HG03575 (cell line): ENCODE data around the gene KIAA1586.
A peak's percentile ranks its signal among the peaks of the same experiment; 100 is the strongest.
"Not testable (repeated sequence)": the region's sequence is repeated elsewhere in the genome, so short reads cannot be mapped to it uniquely, and the experiment has no call there.

ENCODE experiments used
- ATAC-seq: cut with Tn5 transposase; IDR thresholded peaks from one replicate; pipeline ENCODE4 v1.9.1; 2021; ENCODE audit not compliant: unreplicated experiment, insufficient number of reproducible peaks, low FRiP score; ENCODE audit errors: extremely low read depth

The KIAA1586 gene

DNA sequence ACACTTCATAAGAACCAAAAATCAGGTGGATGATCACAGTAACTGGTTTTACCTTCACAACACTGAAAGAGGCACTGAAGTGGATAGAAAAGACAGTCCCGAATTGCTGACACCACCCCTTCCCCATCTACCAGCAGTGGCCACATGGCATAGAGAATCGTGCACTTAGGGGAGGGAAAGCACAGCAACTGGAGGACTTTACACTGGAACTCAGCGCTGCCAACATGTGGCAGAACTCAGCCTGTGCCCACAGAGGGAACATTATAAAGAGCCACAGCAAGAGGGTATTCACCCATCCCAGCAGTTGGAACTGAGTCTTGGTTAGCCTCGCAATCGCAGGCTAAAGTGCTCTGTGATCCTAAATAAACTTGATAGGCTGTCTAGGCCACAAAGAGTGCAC is 6.5 kb upstream of the KIAA1586 start:
- ATAC-seq, result no peak

DNA sequence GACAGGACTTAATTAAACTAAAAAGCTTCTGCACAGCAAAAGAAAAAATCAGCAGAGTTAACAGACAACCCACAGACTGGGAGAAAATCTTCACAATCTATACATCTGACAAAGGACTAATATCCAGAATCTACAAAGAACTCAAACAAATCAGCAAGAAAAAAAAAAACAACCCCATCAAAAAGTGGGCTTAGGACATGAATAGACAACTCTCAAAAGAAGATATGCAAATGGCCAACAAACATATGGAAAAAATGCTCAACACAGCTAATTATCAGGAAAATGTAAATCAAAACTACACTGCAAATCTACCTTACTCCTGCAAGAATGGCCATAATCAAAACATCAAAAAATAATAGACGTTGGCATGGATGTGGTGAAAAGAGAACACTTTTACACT is 2.4 kb upstream of the KIAA1586 start:
- ATAC-seq, result not testable (repeated sequence)

DNA sequence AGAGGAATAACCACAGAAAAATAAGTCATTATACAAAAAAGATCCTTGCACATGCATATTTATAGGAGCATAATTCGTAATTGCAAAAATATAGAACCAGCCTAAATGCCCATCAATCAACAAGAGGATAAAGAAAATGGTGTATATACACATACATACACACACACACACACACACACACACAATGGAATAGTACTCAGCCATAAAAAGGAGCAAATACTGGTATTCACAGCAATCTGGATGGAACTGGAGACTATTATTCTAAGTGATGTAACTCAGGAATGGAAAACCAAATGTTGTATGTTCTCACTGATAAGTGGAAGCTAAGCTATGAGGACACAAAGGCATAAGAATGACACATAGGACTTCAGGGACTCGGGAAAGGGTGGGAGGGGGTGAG is 1.9 kb upstream of the KIAA1586 start:
- ATAC-seq, result no peak

- ATAC-seq, result not testable (repeated sequence)
These were observed 728 bp downstream of the KIAA1586 start for GRCh38 chr6:57047257-57047585.

GRCh38 chr6:57047859-57048258 is 1.4 kb downstream of the KIAA1586 start:
- not testable (repeated sequence) for ATAC-seq

DNA sequence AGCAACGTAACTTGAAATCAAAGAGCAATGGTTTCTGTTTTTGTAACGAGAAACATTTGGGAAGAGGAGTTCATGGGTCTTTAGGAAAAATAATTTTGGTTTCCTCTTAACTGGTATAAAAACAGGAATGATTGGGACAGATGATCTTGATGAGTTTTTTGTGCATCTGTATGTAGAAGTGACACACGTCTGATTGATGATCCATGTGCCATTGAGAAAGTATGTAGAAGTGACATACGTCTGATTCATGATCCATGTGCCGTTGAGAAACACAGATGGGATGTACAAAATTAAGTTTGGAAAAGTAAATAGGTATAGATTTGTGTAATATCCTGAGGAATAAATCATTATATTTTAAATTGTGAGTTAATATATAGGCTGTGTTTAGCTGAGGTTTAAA is 2.1 kb downstream of the KIAA1586 start:
- ATAC-seq, result no peak

DNA sequence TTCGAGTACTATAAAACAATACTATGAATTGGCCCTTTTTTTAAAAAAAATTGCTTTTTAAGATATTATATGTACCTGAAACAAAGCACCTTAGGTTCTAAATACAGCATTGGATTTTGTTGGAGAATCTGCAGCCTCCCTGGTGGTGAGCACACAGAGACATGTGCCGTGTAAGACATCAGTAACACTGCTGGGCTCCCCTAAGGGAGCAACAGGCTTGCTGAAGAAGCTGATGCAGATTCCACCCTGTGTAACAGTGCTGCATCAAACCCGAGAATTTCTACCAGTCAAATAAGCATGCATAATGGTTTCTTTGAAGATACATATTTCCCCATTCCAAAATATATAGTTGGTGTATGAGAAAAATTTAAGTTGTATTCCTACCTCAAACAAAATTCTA is 17.4 kb downstream of the KIAA1586 start:
- no peak for ATAC-seq

GRCh38 chr6:57064809-57065208 is 18.3 kb downstream of the KIAA1586 start:
- no peak for ATAC-seq

GRCh38 chr6:57068061-57068460 is 21.6 kb downstream of the KIAA1586 start:
- ATAC-seq, result no peak

- no peak for ATAC-seq
These were observed 22.7 kb downstream of the KIAA1586 start for GRCh38 chr6:57069228-57069627.

- no peak for ATAC-seq
These were observed 23.4 kb downstream of the KIAA1586 start for GRCh38 chr6:57069920-57070331.

- ATAC-seq, result no peak
These were observed 25.6 kb downstream of the KIAA1586 start for GRCh38 chr6:57072108-57072507.

DNA sequence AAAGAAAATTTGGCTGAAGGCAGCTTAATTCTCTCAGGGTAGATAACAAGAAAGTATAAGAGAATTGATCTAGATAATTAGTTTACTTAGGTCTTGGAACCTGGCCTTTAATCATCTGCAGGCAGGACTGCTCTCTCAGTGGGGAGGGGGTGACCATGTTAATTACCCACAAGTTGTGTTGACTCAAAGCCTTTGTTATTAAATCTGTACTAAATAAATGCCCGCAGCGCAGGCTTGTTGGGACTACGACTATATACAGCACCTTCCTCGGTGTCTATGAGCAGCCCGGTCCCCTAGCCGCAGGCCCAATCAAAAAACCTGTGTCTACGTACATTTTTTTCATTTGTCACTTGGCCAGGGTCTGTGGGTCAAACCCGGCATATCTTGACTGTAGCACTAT is 27.9 kb downstream of the KIAA1586 start:
- no peak for ATAC-seq

GRCh38 chr6:57075092-57075491 is 28.6 kb downstream of the KIAA1586 start:
- ATAC-seq, result no peak

DNA sequence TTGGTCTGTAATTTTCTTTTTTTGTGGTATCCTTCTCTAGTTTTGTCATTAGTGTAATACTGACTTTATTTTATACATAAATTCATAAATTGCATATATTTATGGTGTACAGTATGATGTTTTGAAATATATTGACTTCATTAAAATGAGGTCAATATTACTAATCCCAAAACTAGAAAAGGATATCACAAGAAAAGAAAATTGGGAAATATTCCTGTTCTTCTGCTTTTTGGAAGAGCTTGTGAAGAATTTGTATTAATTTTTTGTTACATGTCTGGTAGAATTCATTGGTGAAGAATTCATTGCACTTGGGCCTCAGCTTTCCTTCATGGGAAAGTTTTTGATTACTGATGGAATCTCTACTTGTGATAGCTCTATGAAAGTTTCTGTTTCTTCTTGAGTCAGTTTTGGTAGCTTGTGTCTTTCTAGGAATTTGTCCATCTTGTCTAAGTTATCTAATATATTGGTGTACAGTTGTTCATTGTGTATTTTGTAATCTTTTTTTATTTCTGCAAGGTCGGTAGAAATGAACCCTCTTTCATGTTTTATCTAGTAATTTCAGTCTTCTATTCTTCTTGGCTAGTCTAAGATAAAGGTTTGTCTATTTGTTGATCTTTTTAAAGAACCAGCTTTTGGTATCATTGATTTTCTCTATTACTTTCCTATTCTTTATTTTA is 32.2 kb downstream of the KIAA1586 start:
- ATAC-seq, result no peak

DNA sequence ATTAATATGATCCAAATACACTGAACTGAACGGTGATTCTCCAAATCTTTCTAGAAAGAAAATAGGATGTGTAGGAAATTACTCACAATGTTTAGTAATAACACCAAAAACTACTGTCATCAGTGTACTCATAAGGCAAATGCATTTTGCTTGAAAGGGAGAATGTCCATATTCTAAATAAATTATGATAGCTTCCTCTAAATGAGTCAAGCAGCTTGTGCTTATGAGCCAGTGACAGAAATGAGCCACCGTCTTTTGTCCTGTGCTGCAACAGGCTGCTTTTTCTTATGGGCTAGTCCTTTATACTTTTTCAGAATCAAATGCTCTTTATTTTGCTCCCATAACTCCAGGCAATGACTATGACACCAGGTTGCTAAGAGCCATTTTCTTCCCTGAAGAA is 39.0 kb downstream of the KIAA1586 start:
- no peak for ATAC-seq

DNA sequence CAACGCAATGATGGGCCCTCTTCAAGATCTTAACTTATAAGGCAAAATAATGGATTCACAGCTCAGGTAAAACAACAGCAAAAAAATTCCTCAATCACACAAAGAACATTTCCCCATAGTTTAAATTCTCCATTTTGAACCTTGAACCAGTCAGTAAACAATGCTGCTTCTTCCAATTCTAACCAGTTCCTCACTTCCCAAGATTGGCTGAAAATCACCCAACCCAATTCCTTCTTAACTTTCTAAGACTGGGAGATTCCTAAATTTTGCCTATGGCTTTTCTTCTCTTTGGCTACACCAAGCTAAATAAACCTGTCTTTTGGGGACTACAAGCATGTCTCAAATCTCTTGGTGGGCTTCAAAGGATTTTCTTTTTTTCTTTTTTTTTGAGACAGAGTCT is 40.4 kb downstream of the KIAA1586 start:
- ATAC-seq, result no peak

- ATAC-seq, result no peak
These were observed 41.4 kb downstream of the KIAA1586 start for GRCh38 chr6:57087916-57088315.

DNA sequence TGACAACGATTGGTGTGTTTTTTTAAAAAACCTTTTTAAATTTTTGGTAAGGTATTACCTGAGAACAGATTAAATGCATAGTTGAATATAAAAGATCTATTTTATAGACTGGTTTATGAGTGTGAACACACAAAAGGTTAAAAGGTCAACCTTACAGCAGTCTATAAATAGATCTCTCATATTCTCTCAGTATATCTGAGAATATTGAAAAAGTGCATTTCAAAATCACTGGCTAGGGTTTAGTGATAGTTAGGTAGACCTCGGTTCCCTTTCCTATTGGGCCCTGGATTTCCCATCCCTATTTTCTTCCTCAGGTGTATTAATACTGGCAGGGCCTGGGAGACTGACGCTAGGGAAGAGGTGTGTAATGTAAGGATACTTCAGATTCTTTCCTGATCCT is 42.8 kb downstream of the KIAA1586 start:
- ATAC-seq, result no peak

DNA sequence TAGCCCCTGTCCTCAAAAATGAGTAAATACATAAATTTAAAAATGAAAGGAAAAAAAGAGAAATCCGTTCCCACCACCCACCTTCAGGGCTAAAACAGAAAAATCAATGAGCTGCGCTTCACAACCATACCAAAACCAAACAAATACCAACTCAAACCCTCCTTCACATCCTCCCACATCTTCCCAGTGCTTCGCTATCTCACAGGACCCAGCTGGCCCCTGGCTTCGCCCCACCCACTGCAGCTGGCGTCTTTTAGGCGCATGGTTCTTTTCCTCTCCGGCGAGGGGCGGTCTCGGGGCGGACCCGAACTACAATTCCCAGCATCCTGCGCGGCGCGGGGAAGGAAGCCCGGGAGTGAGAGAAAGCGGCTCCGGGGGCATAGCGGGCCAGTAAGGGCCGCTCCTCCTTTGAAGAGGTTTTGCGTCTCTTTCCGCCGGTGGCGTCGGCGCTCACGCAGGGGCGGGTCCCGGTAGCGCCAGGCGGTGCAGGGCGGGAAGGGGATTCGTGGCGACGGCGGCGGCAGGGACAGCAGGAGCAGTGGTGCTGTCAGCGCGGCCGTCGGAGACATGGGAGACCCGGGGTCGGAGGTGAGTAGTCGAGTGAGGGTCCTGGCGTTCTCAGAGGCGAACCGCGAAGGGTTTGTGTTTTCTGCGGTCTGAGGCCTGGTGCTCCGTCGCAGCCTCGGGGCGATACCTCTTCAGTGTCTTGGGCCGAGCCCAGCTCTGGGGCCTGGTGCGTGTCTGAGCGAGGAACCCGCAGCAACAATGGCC is 43.4 kb downstream of the KIAA1586 start, which contains the start of gene ZNF451:
Gene ZNF451 (plus strand): TSS at position 502 of the 771 bp plus-strand sequence. CDS start 66 bp downstream, at position 568.
- ATAC-seq, result peak; percentile 89
